Activated T-cell treated with anti-CD3 and anti-CD28 coated beads, Interleukin-2, amount 50 U/mL, for 24 hours (primary cell): Measurements from ENCODE around the gene PPP3CA.
"Not testable (repeated sequence)": the region's sequence is repeated elsewhere in the genome, so short reads cannot be mapped to it uniquely, and the experiment has no call there.

Experiments
- DNase-seq: peaks from one replicate; pipeline ENCODE4 v3.0.0-alpha.2; 2020
- H3K27ac Mint-ChIP-seq: 2 replicates; pipeline ENCODE4 v1.8.0; 2020; ENCODE audit warnings: mild to moderate bottlenecking, mixed read lengths
- H3K27me3 Mint-ChIP-seq: 2 replicates; pipeline ENCODE4 v1.8.0; 2020; ENCODE audit warnings: mixed read lengths
- H3K36me3 Mint-ChIP-seq: 2 replicates; pipeline ENCODE4 v1.8.0; 2020; ENCODE audit warnings: low read depth, mixed read lengths
- H3K4me1 Mint-ChIP-seq: 2 replicates; pipeline ENCODE4 v1.8.0; 2020; ENCODE audit warnings: low read depth, mixed read lengths
- H3K4me3 Mint-ChIP-seq: 2 replicates; pipeline ENCODE4 v1.8.0; 2020; ENCODE audit warnings: mild to moderate bottlenecking, moderate library complexity, mixed read lengths
- H3K9me3 Mint-ChIP-seq: 2 replicates; pipeline ENCODE4 v1.8.0; 2020; ENCODE audit warnings: mixed read lengths

PPP3CA gene

GRCh38 chr4:101237773-101238172 is 109.6 kb downstream of the PPP3CA start:
- Mint-ChIP-seq H3K36me3 (no peaks in the 10 kb centered on the region), H3K4me3 (no peak overlapping the region), H3K9me3 (no peaks in the 10 kb centered on the region), H3K27me3 (no peaks in the 10 kb centered on the region), H3K4me1 (peaks cover 31% of the 10 kb centered on the region), H3K27ac (no peak overlapping the region)
- no peak for DNase-seq

GRCh38 chr4:101236097-101236496 is 111.2 kb downstream of the PPP3CA start:
- Mint-ChIP-seq H3K27me3 (no peaks in the 10 kb centered on the region), H3K9me3 (no peaks in the 10 kb centered on the region), H3K27ac (no peak overlapping the region), H3K36me3 (no peaks in the 10 kb centered on the region), H3K4me3 (no peak overlapping the region), H3K4me1 (peaks cover 45% of the 10 kb centered on the region)
- DNase-seq = no peak

GRCh38 chr4:101234141-101234540 is 113.2 kb downstream of the PPP3CA start:
- not testable (repeated sequence) for DNase-seq, H3K9me3 Mint-ChIP-seq, H3K27me3 Mint-ChIP-seq, H3K27ac Mint-ChIP-seq, H3K36me3 Mint-ChIP-seq, H3K4me3 Mint-ChIP-seq
- H3K4me1 Mint-ChIP-seq = peaks cover 44% of the 10 kb centered on the region

GRCh38 chr4:101232074-101232776 is 115.1 kb downstream of the PPP3CA start:
- DNase-seq = peak; percentile 30
- Mint-ChIP-seq H3K4me3 (no peak overlapping the region), H3K27me3 (no peaks in the 10 kb centered on the region), H3K9me3 (peaks cover 3% of the 10 kb centered on the region), H3K36me3 (no peaks in the 10 kb centered on the region), H3K27ac (peak overlapping the region; percentile 36), H3K4me1 (peaks cover 32% of the 10 kb centered on the region)

GRCh38 chr4:101230801-101231426 is 116.4 kb downstream of the PPP3CA start:
- Mint-ChIP-seq H3K4me3 (no peak overlapping the region), H3K36me3 (no peaks in the 10 kb centered on the region), H3K27ac (peak overlapping the region; percentile 22), H3K27me3 (no peaks in the 10 kb centered on the region), H3K4me1 (peaks cover 35% of the 10 kb centered on the region), H3K9me3 (peaks cover 3% of the 10 kb centered on the region)
- no peak for DNase-seq

GRCh38 chr4:101229116-101229515 is 118.2 kb downstream of the PPP3CA start:
- Mint-ChIP-seq H3K4me1 (peaks cover 42% of the 10 kb centered on the region), H3K27me3 (no peaks in the 10 kb centered on the region), H3K27ac (no peak overlapping the region), H3K4me3 (no peak overlapping the region), H3K36me3 (no peaks in the 10 kb centered on the region), H3K9me3 (peaks cover 3% of the 10 kb centered on the region)
- DNase-seq = no peak

GRCh38 chr4:101227715-101228114 is 119.6 kb downstream of the PPP3CA start:
- Mint-ChIP-seq H3K36me3 (no peaks in the 10 kb centered on the region), H3K9me3 (peaks cover 3% of the 10 kb centered on the region), H3K4me3 (no peak overlapping the region), H3K27ac (no peak overlapping the region), H3K4me1 (peaks cover 46% of the 10 kb centered on the region), H3K27me3 (no peaks in the 10 kb centered on the region)
- DNase-seq = no peak

GRCh38 chr4:101224358-101225218 is 122.7 kb downstream of the PPP3CA start:
- Mint-ChIP-seq H3K4me3 (no peak overlapping the region), H3K36me3 (no peaks in the 10 kb centered on the region), H3K27me3 (no peaks in the 10 kb centered on the region), H3K27ac (no peak overlapping the region), H3K4me1 (peaks cover 34% of the 10 kb centered on the region), H3K9me3 (peaks cover 3% of the 10 kb centered on the region)
- no peak for DNase-seq

GRCh38 chr4:101222156-101222845 is 125.0 kb downstream of the PPP3CA start:
- H3K4me1 Mint-ChIP-seq = peaks cover 41% of the 10 kb centered on the region
- no peak overlapping the region for H3K27ac Mint-ChIP-seq
- no peak for DNase-seq
- no peaks in the 10 kb centered on the region for H3K27me3 Mint-ChIP-seq
- no peak overlapping the region for H3K4me3 Mint-ChIP-seq
- no peaks in the 10 kb centered on the region for H3K9me3 Mint-ChIP-seq
- H3K36me3 Mint-ChIP-seq = no peaks in the 10 kb centered on the region

GRCh38 chr4:101221294-101221693 is 126.0 kb downstream of the PPP3CA start:
- DNase-seq = no peak
- Mint-ChIP-seq H3K27me3 (no peaks in the 10 kb centered on the region), H3K27ac (no peak overlapping the region), H3K9me3 (no peaks in the 10 kb centered on the region), H3K36me3 (no peaks in the 10 kb centered on the region), H3K4me3 (no peak overlapping the region), H3K4me1 (peaks cover 35% of the 10 kb centered on the region)

GRCh38 chr4:101218894-101219293 is 128.4 kb downstream of the PPP3CA start:
- Mint-ChIP-seq H3K27me3 (no peaks in the 10 kb centered on the region), H3K4me1 (peaks cover 27% of the 10 kb centered on the region)

GRCh38 chr4:101218346-101218745 is 129.0 kb downstream of the PPP3CA start:
- no peaks in the 10 kb centered on the region for H3K27me3 Mint-ChIP-seq
- peaks cover 27% of the 10 kb centered on the region for H3K4me1 Mint-ChIP-seq
- DNase-seq = no peak
- no peaks in the 10 kb centered on the region for H3K36me3 Mint-ChIP-seq
- no peak overlapping the region for H3K27ac Mint-ChIP-seq
- H3K9me3 Mint-ChIP-seq = no peaks in the 10 kb centered on the region
- H3K4me3 Mint-ChIP-seq = no peak overlapping the region

More at GRCh38 chr4:101218894-101219293, 128.4 kb downstream of the PPP3CA start:
- DNase-seq = no peak
- no peak overlapping the region for H3K4me3 Mint-ChIP-seq
- H3K9me3 Mint-ChIP-seq = no peaks in the 10 kb centered on the region
- no peak overlapping the region for H3K27ac Mint-ChIP-seq
- no peaks in the 10 kb centered on the region for H3K36me3 Mint-ChIP-seq

- DNase-seq = no peak
- Mint-ChIP-seq H3K27ac (no peak overlapping the region), H3K9me3 (no peaks in the 10 kb centered on the region), H3K4me1 (peaks cover 21% of the 10 kb centered on the region), H3K36me3 (no peaks in the 10 kb centered on the region), H3K4me3 (no peak overlapping the region), H3K27me3 (no peaks in the 10 kb centered on the region)
These were observed 129.8 kb downstream of the PPP3CA start for GRCh38 chr4:101217353-101218031.

GRCh38 chr4:101211146-101211553 is 136.2 kb downstream of the PPP3CA start:
- Mint-ChIP-seq H3K27me3 (no peaks in the 10 kb centered on the region), H3K4me3 (no peak overlapping the region), H3K27ac (no peak overlapping the region), H3K4me1 (peaks cover 33% of the 10 kb centered on the region), H3K36me3 (no peaks in the 10 kb centered on the region), H3K9me3 (no peaks in the 10 kb centered on the region)
- DNase-seq = no peak
